ENCODE results near the gene TBC1D17.

- TF ChIP-seq EZH2 (IDR thresholded peaks at IDR 0.05; ENCODE audit: borderline replicate concordance, low read depth, low read length, poor library complexity, severe bottlenecking) (no peak), CTCF (conservative IDR thresholded peaks at IDR 0.05; ENCODE audit: low read depth, low read length) (no peak)
Observed at GRCh38 chr19:49932731-49933131, 55.2 kb downstream of the TBC1D17 start.
